GM19467 (cell line): ENCODE data around the gene LNPK.
"Not testable (repeated sequence)": the region's sequence is repeated elsewhere in the genome, so short reads cannot be mapped to it uniquely, and the experiment has no call there.

ENCODE experiments used
- ATAC-seq: cut with Tn5 transposase; IDR thresholded peaks from one replicate; pipeline ENCODE4 v1.9.1; 2021; ENCODE audit warnings: mild to moderate bottlenecking, moderate library complexity; ENCODE audit not compliant: unreplicated experiment

Gene LNPK

DNA sequence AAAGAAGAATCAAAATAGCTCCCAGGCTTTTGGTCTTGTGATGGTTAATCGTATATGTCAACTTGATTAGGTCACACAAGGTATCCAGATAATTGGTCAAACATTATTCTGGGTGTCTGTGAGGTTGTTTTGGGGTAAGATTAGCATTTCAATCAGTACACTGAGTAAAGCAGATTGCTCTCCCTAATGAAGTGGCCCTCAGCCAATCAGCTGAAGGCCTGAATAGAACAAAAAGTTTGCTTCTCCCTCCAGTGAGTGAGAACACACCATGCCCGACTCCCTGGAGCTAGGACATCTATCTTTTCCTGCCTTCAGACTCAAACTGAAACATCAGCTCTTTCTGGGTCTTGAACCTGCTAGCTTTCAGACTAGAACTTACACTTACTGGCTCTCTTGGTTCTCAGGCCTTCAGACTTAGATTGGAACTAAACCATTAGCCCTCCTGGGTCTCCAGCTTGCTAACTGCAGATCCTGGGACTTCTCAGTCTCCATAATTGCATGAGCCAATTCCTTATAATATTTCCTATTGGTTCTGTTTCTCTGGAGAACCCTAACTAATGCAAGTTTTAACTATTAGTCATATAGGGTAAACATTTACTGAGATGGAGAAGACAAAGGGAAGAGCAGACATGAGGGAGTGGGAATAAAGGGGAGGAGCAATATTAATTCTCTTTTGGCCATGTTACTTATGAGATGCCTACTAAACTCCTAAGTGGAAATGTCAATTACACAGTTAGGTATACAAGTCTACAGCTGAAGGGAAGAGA, 25.5 kb downstream of the LNPK start:
- no peak for ATAC-seq

DNA sequence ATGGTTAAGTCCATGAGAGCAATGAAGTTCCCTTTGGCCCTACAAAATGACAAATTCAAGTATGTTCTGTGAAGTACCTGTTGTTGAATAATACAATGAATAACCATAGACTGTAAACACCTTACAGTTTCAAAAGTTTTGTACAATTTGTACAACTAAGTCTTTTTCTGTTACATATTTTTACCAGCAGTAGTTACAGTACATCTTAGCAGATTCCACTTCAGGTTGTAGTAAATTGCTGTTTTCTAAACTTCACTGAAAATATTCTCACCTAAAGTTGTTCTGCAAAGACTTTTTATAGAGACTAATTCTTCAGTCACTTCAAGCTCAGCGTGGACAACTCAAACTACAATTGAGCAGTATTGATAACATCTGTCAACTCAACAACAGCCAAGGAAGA, 28.7 kb downstream of the LNPK start:
- no peak for ATAC-seq

DNA sequence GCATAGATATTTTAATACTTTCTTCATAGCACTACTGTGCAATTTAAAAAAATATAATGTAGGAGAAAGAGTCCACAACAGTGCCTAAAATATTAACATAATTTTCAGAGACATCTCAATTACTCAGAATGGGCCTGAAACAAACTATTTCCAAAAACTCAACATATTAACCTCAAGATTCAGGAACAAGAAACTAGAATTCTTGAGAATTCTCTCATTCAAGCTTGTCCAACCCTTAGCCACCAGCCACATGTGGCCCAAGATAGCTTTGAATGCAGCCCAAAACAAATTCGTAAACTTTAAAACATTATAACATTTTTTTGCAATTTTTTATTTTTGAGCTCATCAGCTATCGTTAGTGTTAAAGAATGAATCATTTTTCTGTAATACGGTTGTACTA, 35.2 kb downstream of the LNPK start:
- no peak for ATAC-seq

DNA sequence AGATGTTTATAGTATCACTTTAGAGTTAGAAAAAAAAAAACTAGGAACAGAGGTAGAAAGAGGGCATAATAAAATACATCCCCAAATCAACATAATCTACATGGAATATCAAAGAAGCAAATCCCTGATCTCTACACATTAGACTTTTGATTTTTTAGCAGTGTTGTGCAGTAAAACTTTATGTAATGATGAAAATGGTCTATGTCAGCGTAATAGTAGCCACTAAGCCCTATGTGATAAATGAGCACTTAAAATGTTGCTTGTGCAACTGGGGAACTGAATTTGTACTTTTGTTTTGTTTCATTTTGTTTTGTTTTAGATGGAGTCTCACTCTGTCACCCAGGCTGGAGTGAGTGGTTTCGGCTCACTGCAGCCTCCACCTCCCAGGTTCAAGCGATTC, 36.3 kb downstream of the LNPK start:
- no peak for ATAC-seq

DNA sequence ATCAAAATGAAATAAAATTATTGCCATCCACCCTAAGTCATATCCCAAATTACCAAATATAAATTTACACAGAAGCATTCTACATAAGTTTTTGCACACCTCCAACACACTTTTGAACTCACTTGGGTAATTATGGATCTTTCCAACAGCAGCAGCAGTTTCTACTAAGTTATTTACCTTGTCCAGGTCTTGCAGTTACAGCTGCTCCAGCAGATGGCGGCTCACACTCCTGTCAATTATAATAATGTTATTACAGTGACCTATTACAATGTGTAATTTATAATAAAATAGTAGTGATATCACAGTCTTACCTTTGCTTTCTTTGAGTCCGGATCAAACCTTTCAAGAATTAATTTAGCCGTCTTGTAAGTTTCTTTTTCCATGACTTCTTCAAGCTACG, 37.9 kb downstream of the LNPK start:
- no peak for ATAC-seq

DNA sequence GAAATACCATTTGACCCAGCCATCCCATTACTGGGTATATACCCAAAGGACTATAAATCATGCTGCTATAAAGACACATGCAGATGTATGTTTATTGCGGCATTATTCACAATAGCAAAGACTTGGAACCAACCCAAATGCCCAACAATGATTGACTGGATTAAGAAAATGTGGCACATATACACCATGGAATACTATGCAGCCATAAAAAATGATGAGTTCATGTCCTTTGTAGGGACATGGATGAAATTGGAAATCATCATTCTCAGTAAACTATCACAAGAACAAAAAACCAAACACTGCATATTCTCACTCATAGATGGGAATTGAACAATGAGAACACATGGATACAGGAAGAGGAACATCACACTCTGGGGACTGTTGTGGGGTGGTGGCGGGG, 38.9 kb downstream of the LNPK start:
- not testable (repeated sequence) for ATAC-seq

DNA sequence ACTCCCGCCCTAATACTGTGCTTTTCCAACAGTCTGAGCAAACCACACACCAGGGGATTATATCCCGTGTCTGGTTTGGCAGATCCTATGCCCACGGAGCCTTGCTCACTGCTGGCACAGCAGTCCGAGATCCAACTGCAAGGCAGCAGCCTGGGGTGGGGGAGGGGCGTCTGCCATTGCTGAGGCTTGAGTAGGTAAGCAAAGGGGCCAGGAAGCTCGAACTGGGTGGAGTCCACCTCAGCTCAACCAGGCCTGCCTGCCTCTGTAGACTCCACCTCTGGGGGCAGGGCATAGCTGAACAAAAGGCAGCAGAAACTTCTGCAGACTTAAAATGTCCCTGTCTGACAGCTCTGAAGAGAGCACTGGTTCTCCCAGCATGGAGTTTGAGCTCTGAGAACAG, 44.2 kb downstream of the LNPK start:
- ATAC-seq: no peak

DNA sequence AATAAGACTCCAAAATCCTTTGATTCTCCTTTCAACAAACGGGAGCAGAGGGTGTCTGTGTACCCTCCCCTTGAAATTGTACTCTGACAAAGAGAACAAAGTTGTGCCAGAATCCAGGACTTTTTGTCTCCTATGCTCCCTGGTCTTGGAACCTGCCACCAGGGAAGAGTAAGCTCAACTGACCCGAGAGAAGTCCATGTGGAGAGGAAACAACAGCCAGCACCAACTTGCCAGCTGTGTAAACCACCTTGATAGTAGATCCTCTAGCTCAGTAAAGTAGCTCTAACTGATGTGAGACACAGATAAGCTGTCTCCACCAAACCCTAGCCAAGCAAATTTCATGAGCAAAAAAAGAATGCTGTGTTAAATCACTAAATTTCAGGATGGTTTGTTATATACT, 46.9 kb downstream of the LNPK start:
- no peak for ATAC-seq

DNA sequence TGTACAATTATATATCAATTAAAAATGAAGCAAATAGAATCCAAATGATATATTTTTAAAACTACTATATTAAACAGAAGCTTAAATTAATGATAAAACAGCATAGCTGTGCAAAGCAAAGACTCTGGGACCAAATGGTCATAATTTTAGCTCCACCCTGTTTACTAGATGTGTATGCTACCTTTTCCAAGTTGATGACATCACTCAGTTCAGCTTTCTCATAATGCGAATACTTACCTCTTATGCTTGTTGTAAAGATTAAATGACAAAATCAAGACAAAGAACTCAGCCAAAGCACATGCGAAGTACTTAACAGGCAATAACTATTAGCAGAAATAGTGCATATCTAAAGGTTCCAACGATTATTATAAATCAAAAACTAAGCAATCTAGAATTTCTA, 51.6 kb downstream of the LNPK start:
- no peak for ATAC-seq

DNA sequence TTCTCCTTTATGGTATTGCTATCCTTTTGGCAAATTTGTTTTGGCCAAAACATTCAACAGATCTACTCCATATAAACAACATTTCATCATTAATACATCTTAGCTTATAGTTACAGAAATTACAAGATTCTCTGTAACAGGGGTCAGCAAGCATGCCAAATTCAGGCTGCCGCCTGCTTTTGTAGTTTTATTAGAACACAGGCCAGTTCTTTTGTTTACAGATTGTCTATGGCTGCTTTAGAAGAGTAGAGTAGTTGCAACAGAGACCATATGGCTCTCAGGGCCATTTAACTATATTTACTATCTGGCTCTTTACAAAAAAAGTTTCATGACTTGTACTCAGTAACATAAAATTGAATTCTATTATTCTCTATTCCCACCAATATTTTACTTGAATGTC, 53.9 kb downstream of the LNPK start:
- ATAC-seq: no peak

DNA sequence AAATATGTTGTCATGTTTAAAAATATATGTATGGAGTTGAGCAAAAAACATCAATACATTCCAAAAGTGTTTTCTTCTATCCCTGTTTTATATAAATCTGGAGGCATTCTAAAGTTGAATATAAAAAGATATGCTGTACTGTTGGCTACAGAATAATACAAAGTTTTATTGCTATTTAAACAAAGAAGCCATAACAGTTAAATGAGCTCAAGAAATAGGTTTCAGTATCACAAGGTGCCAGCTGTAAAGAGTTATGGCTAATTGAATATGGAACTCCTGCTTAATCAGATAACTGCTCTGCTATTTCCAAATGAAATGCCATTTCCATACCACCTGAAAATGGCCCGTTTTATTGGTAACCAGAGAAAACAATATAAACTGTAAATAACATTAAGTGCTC, 55.0 kb downstream of the LNPK start:
- ATAC-seq: no peak

DNA sequence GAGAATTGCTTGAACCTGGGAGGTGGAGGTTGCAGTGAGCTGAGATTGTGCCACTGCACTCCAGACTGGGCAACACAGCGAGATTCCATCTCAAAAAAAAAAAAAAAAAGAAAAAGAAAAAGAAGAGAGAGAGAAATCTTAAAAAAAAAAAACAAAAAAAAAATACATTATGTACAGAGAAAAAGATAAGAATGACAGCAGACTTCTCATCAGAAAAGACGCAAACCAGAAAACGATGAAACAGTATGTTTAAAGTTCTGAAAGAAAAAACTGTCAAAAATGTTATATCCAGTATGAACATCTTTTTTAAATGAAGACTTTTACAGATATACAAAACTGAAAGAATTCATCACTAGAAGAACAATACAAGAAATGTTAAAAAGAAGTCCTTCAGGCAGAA, 60.4 kb downstream of the LNPK start:
- no peak for ATAC-seq

DNA sequence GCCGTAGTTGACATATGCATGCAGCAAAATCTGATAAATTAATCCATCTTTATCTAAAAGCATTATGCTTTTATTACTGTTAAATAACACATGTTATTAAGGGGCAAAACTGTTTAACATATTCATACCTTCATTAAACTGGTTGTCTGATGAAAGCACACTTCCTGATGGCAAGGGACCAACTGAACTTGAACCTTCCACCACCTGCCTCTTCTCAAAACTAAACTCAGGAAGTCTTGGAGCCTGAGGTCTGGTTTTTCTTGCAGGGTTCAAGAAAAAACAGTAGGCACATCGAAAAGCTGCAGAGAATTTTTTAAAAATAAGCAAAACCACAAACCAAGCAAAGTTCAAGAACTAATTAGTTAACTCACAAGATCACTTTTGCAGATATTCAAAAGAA, 64.9 kb downstream of the LNPK start:
- no peak for ATAC-seq

DNA sequence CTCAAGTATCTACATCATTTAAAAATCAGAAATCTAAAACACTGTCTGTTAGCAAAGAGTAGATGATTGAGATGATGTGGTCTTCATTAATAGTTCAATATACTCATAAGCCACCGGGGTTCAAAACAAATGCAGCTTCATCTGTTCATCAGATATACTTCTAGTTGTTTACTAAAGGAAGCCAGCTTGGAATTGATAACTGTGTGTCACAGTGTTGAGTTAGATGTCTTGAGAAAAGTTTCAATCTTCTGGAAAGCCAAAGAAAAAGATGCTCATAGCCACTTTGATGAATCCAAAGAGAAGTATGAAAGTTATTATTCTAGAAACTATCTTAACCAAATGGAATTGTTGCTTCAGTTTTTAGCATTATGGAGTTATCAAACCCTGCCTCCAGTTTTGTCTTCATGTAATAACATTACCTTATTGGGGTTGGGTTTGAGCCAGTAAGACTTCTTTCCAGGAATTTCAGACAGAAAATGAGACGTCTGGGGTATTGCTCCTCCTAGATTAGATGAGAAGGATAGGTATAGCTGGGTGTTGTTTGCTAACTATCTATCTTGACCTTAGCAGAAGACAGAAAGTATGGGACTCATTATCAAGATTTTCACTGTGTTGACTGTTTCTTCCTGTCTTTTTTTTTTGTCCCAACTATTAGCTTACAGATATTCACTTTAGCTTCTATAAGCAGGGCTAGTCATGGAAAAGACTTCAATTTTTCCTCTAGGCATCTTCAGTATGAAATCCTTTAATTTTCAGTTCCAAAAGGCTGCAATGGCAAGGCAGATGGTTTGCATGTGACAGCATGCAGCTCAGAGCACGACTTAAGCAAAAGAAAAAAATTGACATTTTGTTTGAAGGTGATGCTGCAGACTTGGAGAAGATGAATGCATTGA, 66.5 kb downstream of the LNPK start:
- no peak for ATAC-seq

DNA sequence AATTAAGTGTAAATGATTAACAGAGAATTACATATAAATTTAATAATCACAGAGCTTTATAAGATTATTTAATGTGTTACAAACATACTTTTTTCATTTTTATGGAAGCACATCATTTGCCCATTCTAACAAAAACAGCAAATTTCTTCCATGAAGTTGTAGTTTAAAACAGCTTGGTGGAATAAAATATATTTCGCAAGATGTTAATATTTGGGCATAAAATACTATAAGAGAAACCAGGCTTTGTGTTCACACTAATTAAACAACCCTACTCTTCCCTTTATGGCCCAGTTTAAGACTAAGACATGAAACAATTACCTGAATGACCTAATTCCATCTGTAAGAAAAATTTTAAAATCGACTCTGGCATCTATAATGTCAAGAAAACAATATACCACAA, 69.4 kb downstream of the LNPK start:
- ATAC-seq: no peak

DNA sequence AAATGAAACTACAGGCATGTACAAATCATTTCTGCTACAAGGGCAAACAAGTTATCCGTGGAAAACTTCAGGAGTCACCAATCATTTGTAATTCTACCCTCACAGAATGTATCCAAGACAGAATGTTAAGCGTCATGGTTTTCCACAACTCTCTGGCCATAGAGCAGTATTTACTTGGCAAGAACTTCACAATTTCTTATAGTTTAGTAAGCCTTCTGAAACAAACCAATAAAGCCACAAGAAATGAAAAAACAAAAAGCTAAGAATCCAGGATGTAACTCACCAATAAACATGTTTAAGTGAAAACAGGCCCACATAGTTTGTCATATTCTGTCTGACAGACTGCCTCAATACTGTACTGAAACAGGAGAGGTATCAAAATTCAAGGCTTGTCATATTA, 70.3 kb downstream of the LNPK start:
- no peak for ATAC-seq

DNA sequence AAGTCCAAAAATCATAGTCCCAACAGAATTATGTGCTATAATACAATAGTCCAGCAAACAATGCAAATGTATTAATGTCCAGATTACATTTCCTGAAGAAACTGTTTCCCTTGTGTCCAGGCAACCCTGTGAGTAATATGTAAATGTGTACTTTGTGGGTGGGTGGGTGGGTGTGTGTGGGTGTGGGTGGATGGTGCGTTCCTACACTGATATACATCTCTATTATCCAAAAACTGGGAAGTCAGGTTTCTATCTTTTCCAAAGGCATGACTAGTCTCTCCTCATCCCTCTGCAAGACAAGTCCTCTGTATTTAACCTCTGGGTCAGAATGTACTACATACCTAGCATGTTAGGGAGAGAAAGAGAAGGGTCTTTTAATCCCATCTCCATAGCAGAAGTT, 71.6 kb downstream of the LNPK start:
- no peak for ATAC-seq

DNA sequence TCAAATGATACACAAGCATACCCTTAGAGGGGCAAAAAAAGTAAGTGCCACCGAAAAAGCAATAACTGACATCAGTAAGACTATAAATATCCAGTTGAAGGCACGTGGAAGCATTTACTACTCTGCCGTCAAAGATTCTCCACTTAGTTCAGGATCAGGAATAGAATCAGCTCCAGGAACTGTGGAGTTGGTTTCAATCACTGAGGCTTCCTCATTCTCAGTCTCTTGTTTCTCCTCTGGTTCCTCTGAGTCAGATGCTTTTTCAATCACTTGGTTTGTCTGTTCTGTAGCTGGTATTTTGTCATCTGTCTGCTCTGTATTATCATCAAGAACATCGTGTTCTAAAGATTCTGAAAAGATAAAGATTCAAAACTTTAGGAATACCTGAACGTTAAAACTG, 72.2 kb downstream of the LNPK start:
- no peak for ATAC-seq

DNA sequence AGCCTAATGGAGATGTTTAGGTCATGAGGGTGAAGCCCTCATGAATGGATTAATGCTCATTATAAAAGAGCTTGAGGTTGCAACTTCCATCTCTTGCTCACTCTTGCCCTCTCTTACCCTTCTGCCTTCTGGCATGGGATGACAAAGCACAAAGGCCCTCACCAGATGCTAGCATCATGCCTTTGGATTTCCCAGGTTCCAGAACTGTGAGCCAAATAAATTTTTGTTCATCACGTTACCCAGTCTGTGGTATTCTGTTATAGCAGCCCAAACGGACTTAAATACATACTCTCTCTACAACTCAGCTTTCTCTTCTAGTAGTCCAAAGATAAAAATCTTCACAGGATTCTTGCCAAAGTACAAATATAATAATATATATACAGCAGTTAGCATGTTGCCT, 75.8 kb downstream of the LNPK start:
- ATAC-seq: no peak

DNA sequence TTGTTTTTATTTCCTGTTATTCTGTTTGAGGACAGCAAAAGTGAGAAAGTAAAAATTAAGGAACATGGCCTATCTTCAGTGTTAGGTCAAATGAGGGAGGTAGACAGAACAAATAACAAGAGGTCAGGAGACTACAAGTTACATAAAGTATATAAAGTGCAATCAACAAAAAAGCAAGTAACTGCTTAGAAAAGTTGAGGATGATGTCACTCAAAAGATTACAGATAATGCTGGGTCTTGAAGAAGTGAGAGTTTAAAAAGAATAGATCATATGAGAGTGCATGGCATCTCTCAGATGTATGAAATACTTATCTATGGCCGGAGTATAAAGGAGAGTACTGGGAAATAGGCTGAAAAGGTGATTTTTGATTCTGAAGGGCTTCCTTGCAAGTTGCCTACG, 79.9 kb downstream of the LNPK start:
- ATAC-seq: no peak

DNA sequence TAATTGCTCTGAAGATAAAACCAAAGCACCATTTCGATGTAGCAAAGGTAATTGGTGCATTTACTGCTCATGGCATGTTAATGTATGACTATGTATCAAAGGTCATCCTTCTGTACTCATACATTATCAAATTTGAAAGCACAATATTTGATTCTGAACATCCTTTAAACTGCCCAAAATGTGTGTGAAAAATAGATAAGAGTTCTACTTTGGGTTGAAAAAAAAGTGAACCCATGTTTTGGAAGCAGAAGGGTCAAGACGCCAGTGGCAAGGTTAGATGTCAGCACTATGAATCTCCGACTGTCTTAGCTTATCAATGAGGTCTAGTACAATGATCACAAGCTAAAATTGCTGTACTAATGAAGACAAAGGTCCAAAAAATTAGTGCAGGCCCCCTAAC, 83.1 kb downstream of the LNPK start:
- ATAC-seq: no peak

DNA sequence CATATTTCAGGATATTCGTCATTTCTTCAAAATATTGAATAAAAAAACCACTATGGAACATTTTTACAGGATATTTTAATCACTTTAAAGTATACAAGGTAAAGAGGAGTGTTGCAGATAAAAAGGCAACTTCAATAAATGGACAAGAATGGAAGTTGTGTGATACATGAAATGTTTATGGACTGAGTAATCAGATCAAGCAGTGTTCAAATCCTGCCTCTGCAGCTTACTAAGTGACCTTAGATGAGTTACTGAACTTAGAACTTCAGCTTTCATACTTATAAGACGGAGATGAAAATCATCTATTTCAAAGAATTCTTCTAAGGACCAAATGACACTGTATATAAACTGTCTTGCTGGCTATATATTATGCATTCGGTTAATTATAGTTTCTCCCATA, 87.2 kb downstream of the LNPK start:
- ATAC-seq: no peak
